ENCODE data around the gene KANSL1.

DNA sequence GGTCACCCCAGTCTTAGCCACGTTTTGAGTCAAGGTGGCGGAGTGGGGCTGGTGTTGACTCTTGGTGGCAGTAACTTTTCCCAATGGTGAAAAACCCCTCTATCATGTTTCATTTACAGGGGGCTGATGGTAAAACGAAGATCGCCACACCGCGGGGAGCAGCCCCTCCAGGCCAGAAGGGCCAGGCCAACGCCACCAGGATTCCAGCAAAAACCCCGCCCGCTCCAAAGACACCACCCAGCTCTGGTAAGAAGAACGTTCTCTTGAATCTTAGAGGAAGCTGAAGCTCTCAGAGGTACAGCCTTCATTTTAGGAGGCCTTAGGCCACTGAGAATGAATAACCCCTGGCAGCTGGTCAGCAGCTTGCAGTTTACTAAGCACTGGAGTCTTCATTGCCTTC, 201.9 kb downstream of the KANSL1 start:
- TF ChIP-seq POLR2A (IDR thresholded peaks at IDR 0.05) (no peak), CTCF (IDR thresholded peaks at IDR 0.05) (no peak)
